K562 (cell line): ENCODE measurements around the gene SRCAP. TPM values are rescaled to one million over a fixed set of nuclear protein-coding genes. Genes with fewer than 3 reads are reported as not detected.

Source experiments
- BHLHE40 ChIP-seq: IDR thresholded peaks from 2 replicates; pipeline ENCODE4 v1.6.1; 2011; ENCODE audit warnings: low read length, improper control_type of control experiment
- CTBP1 ChIP-seq: fragments of 450-650 bp; IDR thresholded peaks from 2 replicates; pipeline ENCODE4 v1.6.1; 2016; ENCODE audit warnings: borderline replicate concordance
- MED1 ChIP-seq: sonication (generic); formaldehyde crosslinking; IDR thresholded peaks from 2 replicates; pipeline ENCODE4 v1.8.1; 2023; ENCODE audit warnings: missing genetic modification reagents, borderline replicate concordance
- NFIX ChIP-seq: fragments of 250-450 bp; sonication (Bioruptor Pico); IDR thresholded peaks from 2 replicates; pipeline ENCODE4 v1.4.0; 2020; ENCODE audit warnings: low read depth, mild to moderate bottlenecking, moderate library complexity
- NRF1 ChIP-seq, 2 experiments: fragments of 450-650 bp; IDR thresholded peaks in 1 of 2; conservative IDR thresholded peaks in 1 of 2; 2 replicates each; pipeline ENCODE4 v1.6.1; 2014; ENCODE audit warnings: mild to moderate bottlenecking in 2 of 2
- RBFOX2 ChIP-seq: fragments of 200-400 bp; formaldehyde crosslinking; IDR thresholded peaks from 2 replicates; pipeline ENCODE4 v1.6.1; 2017; ENCODE audit warnings: low read depth, mild to moderate bottlenecking, low read length, moderate library complexity
- RBM25 ChIP-seq: fragments of 200-400 bp; formaldehyde crosslinking; IDR thresholded peaks from 2 replicates; pipeline ENCODE4 v1.6.1; 2018; ENCODE audit warnings: low read length, low read depth, moderate library complexity; ENCODE audit not compliant: severe bottlenecking
- ZNF592 ChIP-seq: fragments of 450-650 bp; IDR thresholded peaks from 2 replicates; pipeline ENCODE4 v1.6.1; 2017; ENCODE audit warnings: antibody characterized with exemption, mild to moderate bottlenecking
- ZNF668 ChIP-seq: fragments of 250-450 bp; sonication (Bioruptor Pico); IDR thresholded peaks from 2 replicates; pipeline ENCODE4 v1.8.0; 2022; ENCODE audit warnings: mild to moderate bottlenecking, inconsistent platforms
- polyA plus RNA-seq, 8 experiments: library from polyadenylated mRNA; depleted of rRNA in 4 of 8; stranded (reverse) in 5 of 8; unstranded in 3 of 8; fragments of >200 nt; fragmentation: Nextera tagmentation in 2 of 8; fragmentation: Illumina TruSeq in 1 of 8; extraction: Ambion mirVana in 2 of 8; extraction: Trizol in 1 of 8; gene quantifications; 2 replicates each; pipeline versions ENCODE4 v1.2.1 to v1.2.3, GENCODE V29; 2011 to 2014; ENCODE audit warnings: inconsistent platforms in 1 of 8, missing spikeins in 1 of 8
- total RNA-seq, 7 experiments: library from RNA; depleted of rRNA in 6 of 7; stranded (reverse); fragments of >200 nt in 6 of 7; fragmentation: Illumina TruSeq in 2 of 7; extraction: Trizol in 2 of 7; gene quantifications; 2 replicates each; pipeline versions ENCODE4 v1.2.1 to v1.2.3, GENCODE V29; 2011 to 2021; ENCODE audit warnings: low replicate concordance in 1 of 7
- TF ChIP-seq, protein P1 (sequence below): fragments of 250-450 bp; sonication (Bioruptor Pico); IDR thresholded peaks from 2 replicates; pipeline ENCODE4 v1.4.0; 2020; ENCODE audit warnings: borderline replicate concordance
- TF ChIP-seq, protein P2 (sequence below), 2 experiments: fragments of 450-650 bp; formaldehyde crosslinking in 1 of 2; IDR thresholded peaks; 2 replicates each; pipeline versions ENCODE4 v1.4.0 to v1.6.1; 2014 to 2020; ENCODE audit warnings: mild to moderate bottlenecking in 2 of 2, borderline replicate concordance in 1 of 2, low read depth in 1 of 2

The SRCAP gene
- total and polyA plus RNA-seq, 9 of the 15 experiments (the other 6 are each of a cell fraction or from before 2014, with no cell fraction given): 0.21 to 62.6 (median 5.8) TPM

DNA sequence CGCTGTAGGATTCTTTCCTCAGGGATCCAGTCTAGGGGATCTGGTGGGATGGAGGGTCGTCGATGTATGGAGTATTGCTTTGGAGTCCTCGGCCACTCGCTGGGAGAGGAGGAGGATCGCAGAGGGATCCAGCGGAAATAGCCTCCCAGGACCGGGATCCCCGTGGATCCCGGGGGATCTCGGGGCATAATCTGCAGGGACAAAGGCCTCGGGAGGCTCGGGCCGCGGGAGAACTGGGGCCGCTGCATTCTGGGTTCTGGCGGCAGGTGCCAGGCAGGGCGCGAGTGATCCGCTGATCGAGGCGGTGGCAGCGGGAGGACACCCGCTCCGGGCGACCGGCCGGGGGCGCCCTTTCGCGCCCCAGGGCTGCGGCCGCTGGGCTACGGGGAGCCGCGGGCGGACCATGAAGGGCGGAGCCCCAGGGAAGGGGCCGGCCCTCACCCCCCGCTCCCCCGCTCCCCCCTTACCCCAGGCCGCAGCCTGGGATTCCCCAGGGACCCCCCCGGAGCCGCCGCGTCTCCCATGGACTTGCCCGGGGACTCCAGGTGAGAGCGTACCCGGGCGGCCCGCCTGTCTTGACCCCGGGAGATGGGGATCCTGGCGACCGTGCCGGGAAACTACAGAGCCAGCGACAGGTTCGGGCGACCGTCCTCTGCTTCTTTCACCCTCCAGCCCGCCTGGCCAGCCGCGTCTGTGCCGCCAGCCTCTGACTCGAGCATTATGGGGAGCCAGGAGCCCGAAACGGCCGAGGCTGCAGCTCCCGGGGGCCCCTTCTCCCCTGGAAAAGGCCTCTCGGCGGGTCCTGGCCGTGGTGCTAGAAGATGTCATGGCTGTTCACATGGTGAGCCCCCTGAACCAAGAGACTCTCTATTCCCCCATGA is 47.6 kb upstream of the SRCAP start (continued):
- no peak for TF ChIP-seq NFIX (CRISPR knock-in tag)
- peak; percentile 78 for TF ChIP-seq CTBP1
- TF ChIP-seq ZNF668 (CRISPR knock-in tag): no peak
- TF ChIP-seq, protein P1, sequence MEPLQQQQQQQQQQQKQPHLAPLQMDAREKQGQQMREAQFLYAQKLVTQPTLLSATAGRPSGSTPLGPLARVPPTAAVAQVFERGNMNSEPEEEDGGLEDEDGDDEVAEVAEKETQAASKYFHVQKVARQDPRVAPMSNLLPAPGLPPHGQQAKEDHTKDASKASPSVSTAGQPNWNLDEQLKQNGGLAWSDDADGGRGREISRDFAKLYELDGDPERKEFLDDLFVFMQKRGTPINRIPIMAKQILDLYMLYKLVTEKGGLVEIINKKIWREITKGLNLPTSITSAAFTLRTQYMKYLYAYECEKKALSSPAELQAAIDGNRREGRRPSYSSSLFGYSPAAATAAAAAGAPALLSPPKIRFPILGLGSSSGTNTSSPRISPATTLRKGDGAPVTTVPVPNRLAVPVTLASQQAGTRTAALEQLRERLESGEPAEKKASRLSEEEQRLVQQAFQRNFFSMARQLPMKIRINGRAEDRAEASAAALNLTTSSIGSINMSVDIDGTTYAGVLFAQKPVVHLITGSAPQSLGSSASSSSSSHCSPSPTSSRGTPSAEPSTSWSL: no peak
- TF ChIP-seq NRF1 (conservative IDR thresholded peaks at IDR 0.05 in 1 of 2, IDR thresholded peaks at IDR 0.05 in 1 of 2): peak in 1 of 2 experiments; percentile 0; a peak in 1 of 4 replicates
- TF ChIP-seq RBFOX2: peak; percentile 87
- no peak for TF ChIP-seq BHLHE40
- TF ChIP-seq RBM25: peak; percentile 30
- no peak for TF ChIP-seq MED1 (CRISPR knock-in tag)
- no peak for TF ChIP-seq ZNF592
- TF ChIP-seq, protein P2, sequence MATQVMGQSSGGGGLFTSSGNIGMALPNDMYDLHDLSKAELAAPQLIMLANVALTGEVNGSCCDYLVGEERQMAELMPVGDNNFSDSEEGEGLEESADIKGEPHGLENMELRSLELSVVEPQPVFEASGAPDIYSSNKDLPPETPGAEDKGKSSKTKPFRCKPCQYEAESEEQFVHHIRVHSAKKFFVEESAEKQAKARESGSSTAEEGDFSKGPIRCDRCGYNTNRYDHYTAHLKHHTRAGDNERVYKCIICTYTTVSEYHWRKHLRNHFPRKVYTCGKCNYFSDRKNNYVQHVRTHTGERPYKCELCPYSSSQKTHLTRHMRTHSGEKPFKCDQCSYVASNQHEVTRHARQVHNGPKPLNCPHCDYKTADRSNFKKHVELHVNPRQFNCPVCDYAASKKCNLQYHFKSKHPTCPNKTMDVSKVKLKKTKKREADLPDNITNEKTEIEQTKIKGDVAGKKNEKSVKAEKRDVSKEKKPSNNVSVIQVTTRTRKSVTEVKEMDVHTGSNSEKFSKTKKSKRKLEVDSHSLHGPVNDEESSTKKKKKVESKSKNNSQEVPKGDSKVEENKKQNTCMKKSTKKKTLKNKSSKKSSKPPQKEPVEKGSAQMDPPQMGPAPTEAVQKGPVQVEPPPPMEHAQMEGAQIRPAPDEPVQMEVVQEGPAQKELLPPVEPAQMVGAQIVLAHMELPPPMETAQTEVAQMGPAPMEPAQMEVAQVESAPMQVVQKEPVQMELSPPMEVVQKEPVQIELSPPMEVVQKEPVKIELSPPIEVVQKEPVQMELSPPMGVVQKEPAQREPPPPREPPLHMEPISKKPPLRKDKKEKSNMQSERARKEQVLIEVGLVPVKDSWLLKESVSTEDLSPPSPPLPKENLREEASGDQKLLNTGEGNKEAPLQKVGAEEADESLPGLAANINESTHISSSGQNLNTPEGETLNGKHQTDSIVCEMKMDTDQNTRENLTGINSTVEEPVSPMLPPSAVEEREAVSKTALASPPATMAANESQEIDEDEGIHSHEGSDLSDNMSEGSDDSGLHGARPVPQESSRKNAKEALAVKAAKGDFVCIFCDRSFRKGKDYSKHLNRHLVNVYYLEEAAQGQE (IDR thresholded peaks at IDR 0.05; ENCODE audit: borderline replicate concordance): peak; percentile 33; the same call in 1 of the 2 replicates
- TF ChIP-seq, protein P2 (CRISPR knock-in tag; IDR thresholded peaks at IDR 0.05; ENCODE audit: low read depth): no peak
